Subcutaneous abdominal adipose tissue (tissue), 5 donors: Measurements from ENCODE around the gene IFFO2.

ENCODE experiments used
- H3K27ac ChIP-seq: one replicate; pipeline ENCODE4 v1.7.0; 2013; ENCODE audit warnings: low read depth, mild to moderate bottlenecking, inconsistent platforms, low read length, moderate library complexity
- H3K27me3 ChIP-seq, 5 donors: one replicate each; pipeline ENCODE4 v1.7.0; 2013; ENCODE audit warnings: low read length in 5 of 5, inconsistent platforms in 1 of 5; ENCODE audit not compliant: control insufficient read depth in 5 of 5, insufficient read depth in 4 of 5
- H3K36me3 ChIP-seq, 5 donors: one replicate each; pipeline ENCODE4 v1.7.0; 2013; ENCODE audit warnings: low read length in 5 of 5; ENCODE audit not compliant: control insufficient read depth in 5 of 5, insufficient read depth in 5 of 5
- H3K4me1 ChIP-seq, 5 donors: one replicate each; pipeline ENCODE4 v1.7.0; 2013; ENCODE audit warnings: low read length in 5 of 5, mild to moderate bottlenecking in 3 of 5, moderate library complexity in 1 of 5; ENCODE audit not compliant: control insufficient read depth in 5 of 5, insufficient read depth in 5 of 5
- H3K4me3 ChIP-seq, 5 donors: one replicate each; pipeline ENCODE4 v1.7.0; 2013; ENCODE audit warnings: low read length in 5 of 5, low read depth in 1 of 5
- H3K9ac ChIP-seq, 5 donors: one replicate each; pipeline ENCODE4 v1.7.0; 2013; ENCODE audit warnings: low read length in 5 of 5, mild to moderate bottlenecking in 4 of 5, moderate library complexity in 3 of 5
- H3K9me3 ChIP-seq, 5 donors: one replicate each; pipeline ENCODE4 v1.7.0; 2013; ENCODE audit warnings: low read length in 5 of 5; ENCODE audit not compliant: control insufficient read depth in 5 of 5
- donor health status: healthy.
- donor health status: healthy.
- donor health status: healthy.
- donor health status: healthy.
- donor health status: healthy.

The IFFO2 gene

GRCh38 chr1:18953731-18954231 lies 2.7 kb downstream of the IFFO2 start:
- Histone ChIP-seq H3K36me3 (peaks cover 0 to 3% (median 0%) of the 10 kb centered on the region in 5 donors), H3K9ac (peak overlapping the region in 4 of 5 donors; percentile 43 to 78 (median 54)), H3K4me3 (peak overlapping the region; percentile 67 to 90 (median 81))

GRCh38 chr1:18951818-18952391 lies 4.6 kb downstream of the IFFO2 start:
- H3K4me3 ChIP-seq = peak overlapping the region in 2 of 5 donors; percentile 48 to 55
- peak overlapping the region in 2 of 5 donors; percentile 63 to 78 for H3K9ac ChIP-seq
- no peaks in the 10 kb centered on the region for H3K27me3 ChIP-seq
- H3K9me3 ChIP-seq = no peaks in the 10 kb centered on the region
- H3K4me1 ChIP-seq = peaks cover 15 to 80% (median 76%) of the 10 kb centered on the region in 5 donors
- peak overlapping the region; percentile 94 for H3K27ac ChIP-seq
- H3K36me3 ChIP-seq = peaks cover 0 to 3% (median 0%) of the 10 kb centered on the region in 5 donors

More at GRCh38 chr1:18953731-18954231, 2.7 kb downstream of the IFFO2 start:
- H3K27me3 ChIP-seq = no peaks in the 10 kb centered on the region
- H3K27ac ChIP-seq = no peak overlapping the region
- peaks cover 15 to 69% (median 63%) of the 10 kb centered on the region in 5 donors for H3K4me1 ChIP-seq
- H3K9me3 ChIP-seq = no peaks in the 10 kb centered on the region

GRCh38 chr1:18951416-18951815 lies 5.1 kb downstream of the IFFO2 start:
- Histone ChIP-seq H3K27ac (peak overlapping the region; percentile 94), H3K27me3 (no peaks in the 10 kb centered on the region), H3K9me3 (no peaks in the 10 kb centered on the region), H3K9ac (peak overlapping the region in 4 of 5 donors; percentile 63 to 82 (median 80)), H3K4me3 (peak overlapping the region in 2 of 5 donors; percentile 48 to 55), H3K36me3 (peaks cover 0 to 3% (median 0%) of the 10 kb centered on the region in 5 donors), H3K4me1 (peaks cover 15 to 81% (median 78%) of the 10 kb centered on the region in 5 donors)

GRCh38 chr1:18950401-18951026 lies 6.0 kb downstream of the IFFO2 start:
- H3K4me3 ChIP-seq = peak overlapping the region; percentile 48 to 69 (median 55)
- H3K27me3 ChIP-seq = no peaks in the 10 kb centered on the region
- H3K27ac ChIP-seq = peak overlapping the region; percentile 94
- H3K9ac ChIP-seq = peak overlapping the region; percentile 78 to 82 (median 81)
- H3K36me3 ChIP-seq = peaks cover 0 to 3% (median 0%) of the 10 kb centered on the region in 5 donors
- no peaks in the 10 kb centered on the region for H3K9me3 ChIP-seq
- H3K4me1 ChIP-seq = peaks cover 15 to 84% (median 82%) of the 10 kb centered on the region in 5 donors

- Histone ChIP-seq H3K9ac (peak overlapping the region; percentile 78 to 82 (median 81)), H3K36me3 (peaks cover 0 to 3% (median 0%) of the 10 kb centered on the region in 5 donors), H3K4me1 (peaks cover 15 to 84% (median 82%) of the 10 kb centered on the region in 5 donors), H3K9me3 (no peaks in the 10 kb centered on the region), H3K4me3 (peak overlapping the region; percentile 48 to 69 (median 55)), H3K27ac (peak overlapping the region; percentile 94), H3K27me3 (no peaks in the 10 kb centered on the region)
Observed at GRCh38 chr1:18949686-18950400, 6.6 kb downstream of the IFFO2 start.

- Histone ChIP-seq H3K4me1 (peaks cover 14 to 82% (median 81%) of the 10 kb centered on the region in 5 donors), H3K4me3 (peak overlapping the region; percentile 43 to 69 (median 55))
Observed at GRCh38 chr1:18948913-18949685, 7.4 kb downstream of the IFFO2 start.

GRCh38 chr1:18948048-18948912 lies 8.2 kb downstream of the IFFO2 start:
- H3K9ac ChIP-seq = peak overlapping the region in 3 of 5 donors; percentile 6 to 78 (median 7)
- peaks cover 0 to 3% (median 0%) of the 10 kb centered on the region in 5 donors for H3K36me3 ChIP-seq
- H3K9me3 ChIP-seq = no peaks in the 10 kb centered on the region
- no peak overlapping the region for H3K4me3 ChIP-seq
- no peaks in the 10 kb centered on the region for H3K27me3 ChIP-seq
- peak overlapping the region; percentile 94 for H3K27ac ChIP-seq
- peaks cover 12 to 74% (median 74%) of the 10 kb centered on the region in 5 donors for H3K4me1 ChIP-seq

More at GRCh38 chr1:18948913-18949685, 7.4 kb downstream of the IFFO2 start:
- H3K36me3 ChIP-seq = peaks cover 0 to 3% (median 0%) of the 10 kb centered on the region in 5 donors
- H3K9me3 ChIP-seq = no peaks in the 10 kb centered on the region
- peak overlapping the region; percentile 94 for H3K27ac ChIP-seq
- peak overlapping the region; percentile 78 to 82 (median 81) for H3K9ac ChIP-seq
- no peaks in the 10 kb centered on the region for H3K27me3 ChIP-seq

- H3K4me3 ChIP-seq = no peak overlapping the region
- peak overlapping the region; percentile 41 for H3K27ac ChIP-seq
- peaks cover 12 to 75% (median 74%) of the 10 kb centered on the region in 5 donors for H3K4me1 ChIP-seq
- H3K9ac ChIP-seq = peak overlapping the region in 2 of 5 donors; percentile 14 to 36
- no peaks in the 10 kb centered on the region for H3K27me3 ChIP-seq
- H3K36me3 ChIP-seq = peaks cover 0 to under 1% (median 0%) of the 10 kb centered on the region in 5 donors
- H3K9me3 ChIP-seq = no peaks in the 10 kb centered on the region
Observed at GRCh38 chr1:18947570-18947969, 8.9 kb downstream of the IFFO2 start.
